Colonic mucosa (tissue), 4 donors: ENCODE measurements around the gene ZNF697. TPM values are rescaled to one million over a fixed set of nuclear protein-coding genes. Genes with fewer than 3 reads are reported as not detected.

Source experiments
- DNase-seq: peaks from one replicate; pipeline ENCODE4 v3.0.0-alpha.2; 2020
- H3K27ac ChIP-seq: fragments of 200-600 bp; one replicate; pipeline ENCODE4 v1.8.0; 2021
- H3K27me3 ChIP-seq: fragments of 200-600 bp; one replicate; pipeline ENCODE4 v1.8.0; 2021
- H3K36me3 ChIP-seq: fragments of 200-600 bp; one replicate; pipeline ENCODE4 v1.8.0; 2021
- H3K4me1 ChIP-seq: fragments of 200-600 bp; one replicate; pipeline ENCODE4 v1.8.0; 2021; ENCODE audit warnings: mild to moderate bottlenecking
- H3K4me3 ChIP-seq: fragments of 200-600 bp; one replicate; pipeline ENCODE4 v1.8.0; 2021
- H3K9ac ChIP-seq, 2 donors: one replicate each; pipeline ENCODE4 v1.7.0; 2013; ENCODE audit warnings: control low read depth in 2 of 2, low read depth in 2 of 2, low read length in 2 of 2
- H3K9me3 ChIP-seq: fragments of 200-600 bp; one replicate; pipeline ENCODE4 v1.8.0; 2021
- intact Hi-C: fragments of 100-400 bp; cut with DNase I; formaldehyde crosslinking; loops from one replicate; pipeline ENCODE4 v1.14.1; 2022
- total RNA-seq, 2 donors: library from RNA; stranded (reverse); fragmentation: NEBNext Ultra II Directional in 1 of 2; extraction: Animal tissue kit (Norgen Biotek cat#: 25700) in 1 of 2; gene quantifications; one replicate each; pipeline ENCODE4 v1.2.1, GENCODE V29; 2021
- TF ChIP-seq, protein P1 (sequence below): fragments of 200-600 bp; IDR thresholded peaks from one replicate; pipeline ENCODE4 v1.8.0; 2022; ENCODE audit warnings: antibody characterized with exemption, mild to moderate bottlenecking
- donor health status: healthy.
- donor health status: DM: no; HTN: no; CAD: no.
- donor health status: DM: no; HTN: no; CAD: no.

Gene ZNF697
- total RNA-seq, 2 donors from 2014 or later = 2.1 to 3.2 TPM

- Histone ChIP-seq H3K27ac (peak overlapping the region; percentile 40), H3K4me1 (peaks cover 8% of the 10 kb centered on the region), H3K9me3 (no peaks in the 10 kb centered on the region), H3K27me3 (no peaks in the 10 kb centered on the region), H3K36me3 (no peaks in the 10 kb centered on the region), H3K9ac (no peak overlapping the region), H3K4me3 (no peak overlapping the region)
- TF ChIP-seq, protein P1, sequence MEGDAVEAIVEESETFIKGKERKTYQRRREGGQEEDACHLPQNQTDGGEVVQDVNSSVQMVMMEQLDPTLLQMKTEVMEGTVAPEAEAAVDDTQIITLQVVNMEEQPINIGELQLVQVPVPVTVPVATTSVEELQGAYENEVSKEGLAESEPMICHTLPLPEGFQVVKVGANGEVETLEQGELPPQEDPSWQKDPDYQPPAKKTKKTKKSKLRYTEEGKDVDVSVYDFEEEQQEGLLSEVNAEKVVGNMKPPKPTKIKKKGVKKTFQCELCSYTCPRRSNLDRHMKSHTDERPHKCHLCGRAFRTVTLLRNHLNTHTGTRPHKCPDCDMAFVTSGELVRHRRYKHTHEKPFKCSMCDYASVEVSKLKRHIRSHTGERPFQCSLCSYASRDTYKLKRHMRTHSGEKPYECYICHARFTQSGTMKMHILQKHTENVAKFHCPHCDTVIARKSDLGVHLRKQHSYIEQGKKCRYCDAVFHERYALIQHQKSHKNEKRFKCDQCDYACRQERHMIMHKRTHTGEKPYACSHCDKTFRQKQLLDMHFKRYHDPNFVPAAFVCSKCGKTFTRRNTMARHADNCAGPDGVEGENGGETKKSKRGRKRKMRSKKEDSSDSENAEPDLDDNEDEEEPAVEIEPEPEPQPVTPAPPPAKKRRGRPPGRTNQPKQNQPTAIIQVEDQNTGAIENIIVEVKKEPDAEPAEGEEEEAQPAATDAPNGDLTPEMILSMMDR = no peak
- DNase-seq = peak; percentile 25
- intact Hi-C loops = loop anchor here (5.0 kb wide), 1 partner anchor 48 kb away; no protein-coding TSS in a partner anchor
Measured at GRCh38 chr1:119660253-119661083, 12.4 kb upstream of the ZNF697 start.

- H3K9me3 ChIP-seq = no peaks in the 10 kb centered on the region
- peaks cover 8% of the 10 kb centered on the region for H3K4me1 ChIP-seq
- peak overlapping the region; percentile 40 for H3K27ac ChIP-seq
- DNase-seq = peak; percentile 33
- no peak overlapping the region for H3K4me3 ChIP-seq
- intact Hi-C loops = loop anchor here (5.0 kb wide), 1 partner anchor 47 kb away; no protein-coding TSS in a partner anchor
- TF ChIP-seq, protein P1 = no peak
- no peak overlapping the region for H3K9ac ChIP-seq
- no peaks in the 10 kb centered on the region for H3K27me3 ChIP-seq
- H3K36me3 ChIP-seq = no peaks in the 10 kb centered on the region
Measured at GRCh38 chr1:119659628-119660027, 11.6 kb upstream of the ZNF697 start.

- intact Hi-C loops = no loop called here
- TF ChIP-seq, protein P1 = no peak
- Histone ChIP-seq H3K27ac (no peak overlapping the region), H3K36me3 (no peaks in the 10 kb centered on the region), H3K4me3 (no peak overlapping the region), H3K4me1 (peaks cover 4% of the 10 kb centered on the region), H3K9ac (no peak overlapping the region), H3K9me3 (no peaks in the 10 kb centered on the region), H3K27me3 (no peaks in the 10 kb centered on the region)
- no peak for DNase-seq
Measured at GRCh38 chr1:119656410-119656955, 8.4 kb upstream of the ZNF697 start.

DNA sequence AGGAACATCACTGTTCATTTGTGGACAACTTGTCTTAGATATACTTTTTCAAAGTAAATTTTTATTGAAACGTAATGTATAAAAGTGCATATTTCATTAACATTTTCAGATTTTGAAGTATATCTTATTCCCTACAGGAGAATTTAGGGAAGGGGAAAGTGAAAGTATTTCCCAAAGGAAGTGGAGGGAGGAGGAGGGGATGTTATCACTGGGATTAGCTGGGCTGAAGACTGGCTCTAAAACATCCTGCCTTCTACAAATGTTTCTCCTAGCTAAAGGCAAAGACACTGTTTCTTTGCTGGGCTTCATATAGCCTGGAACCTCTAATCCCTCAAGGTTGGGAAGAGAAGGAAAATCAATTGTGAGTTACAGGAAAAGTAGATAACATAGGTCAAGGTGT, 7.1 kb upstream of the ZNF697 start:
- no peak for DNase-seq
- H3K9me3 ChIP-seq = no peaks in the 10 kb centered on the region
- H3K27me3 ChIP-seq = no peaks in the 10 kb centered on the region
- H3K4me1 ChIP-seq = no peaks in the 10 kb centered on the region
- no peak overlapping the region for H3K9ac ChIP-seq
- no peaks in the 10 kb centered on the region for H3K36me3 ChIP-seq
- H3K4me3 ChIP-seq = no peak overlapping the region
- H3K27ac ChIP-seq = no peak overlapping the region
- intact Hi-C loops = no loop called here
- TF ChIP-seq, protein P1 = no peak

DNA sequence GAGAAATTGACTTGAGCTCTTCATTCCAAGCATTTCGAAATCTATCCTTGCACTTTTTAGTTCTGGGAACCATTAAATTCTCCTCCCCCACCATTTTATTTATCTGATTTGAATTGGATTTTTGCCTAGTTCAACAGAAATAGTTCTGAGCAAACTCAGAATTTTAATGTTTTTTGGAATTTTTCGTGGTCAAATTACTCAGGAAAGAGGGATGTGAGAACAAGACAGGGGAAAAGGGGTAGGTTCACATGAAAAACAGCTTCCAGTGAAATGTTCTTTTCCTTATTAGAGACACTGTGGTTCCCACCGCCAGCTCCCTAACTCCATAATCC, 5.7 kb upstream of the ZNF697 start:
- Histone ChIP-seq H3K4me3 (no peak overlapping the region), H3K4me1 (no peaks in the 10 kb centered on the region), H3K36me3 (no peaks in the 10 kb centered on the region), H3K9ac (no peak overlapping the region), H3K27me3 (no peaks in the 10 kb centered on the region), H3K9me3 (no peaks in the 10 kb centered on the region), H3K27ac (no peak overlapping the region)
- no peak for DNase-seq
- TF ChIP-seq, protein P1 = no peak
- intact Hi-C loops = no loop called here
